Stomach (tissue), 4 donors: ENCODE results near the gene ADAM19.

Experiments
- POLR2A ChIP-seq, 4 donors: fragments of 450-650 bp; IDR thresholded peaks; one replicate each; pipeline ENCODE4 v1.6.1; 2016; ENCODE audit warnings: antibody characterized with exemption in 4 of 4, control low read depth in 2 of 4, mild to moderate bottlenecking in 1 of 4, moderate library complexity in 1 of 4
- POLR2AphosphoS5 ChIP-seq, 3 donors: sonication (generic); formaldehyde crosslinking; IDR thresholded peaks; one replicate each; pipeline ENCODE4 v1.6.1; 2016; ENCODE audit warnings: antibody characterized with exemption in 3 of 3
- TF ChIP-seq, protein P1 (sequence below), 7 experiments: fragments of 450-650 bp in 4 of 7; fragments of 200-600 bp in 3 of 7; sonication (generic) in 3 of 7; IDR thresholded peaks; one replicate each; pipeline ENCODE4 v1.5.1; 2016 to 2019; ENCODE audit warnings: antibody characterized with exemption in 7 of 7, control low read depth in 2 of 7, mild to moderate bottlenecking in 1 of 7

GRCh38 chr5:157446412-157446935 is 129.1 kb downstream of the ADAM19 start:
- TF ChIP-seq, protein P1, sequence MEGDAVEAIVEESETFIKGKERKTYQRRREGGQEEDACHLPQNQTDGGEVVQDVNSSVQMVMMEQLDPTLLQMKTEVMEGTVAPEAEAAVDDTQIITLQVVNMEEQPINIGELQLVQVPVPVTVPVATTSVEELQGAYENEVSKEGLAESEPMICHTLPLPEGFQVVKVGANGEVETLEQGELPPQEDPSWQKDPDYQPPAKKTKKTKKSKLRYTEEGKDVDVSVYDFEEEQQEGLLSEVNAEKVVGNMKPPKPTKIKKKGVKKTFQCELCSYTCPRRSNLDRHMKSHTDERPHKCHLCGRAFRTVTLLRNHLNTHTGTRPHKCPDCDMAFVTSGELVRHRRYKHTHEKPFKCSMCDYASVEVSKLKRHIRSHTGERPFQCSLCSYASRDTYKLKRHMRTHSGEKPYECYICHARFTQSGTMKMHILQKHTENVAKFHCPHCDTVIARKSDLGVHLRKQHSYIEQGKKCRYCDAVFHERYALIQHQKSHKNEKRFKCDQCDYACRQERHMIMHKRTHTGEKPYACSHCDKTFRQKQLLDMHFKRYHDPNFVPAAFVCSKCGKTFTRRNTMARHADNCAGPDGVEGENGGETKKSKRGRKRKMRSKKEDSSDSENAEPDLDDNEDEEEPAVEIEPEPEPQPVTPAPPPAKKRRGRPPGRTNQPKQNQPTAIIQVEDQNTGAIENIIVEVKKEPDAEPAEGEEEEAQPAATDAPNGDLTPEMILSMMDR (IDR thresholded peaks at IDR 0.05) = no peak
- no peak for TF ChIP-seq POLR2AphosphoS5 (IDR thresholded peaks at IDR 0.05)
- TF ChIP-seq POLR2A (IDR thresholded peaks at IDR 0.05) = no peak
